ENCODE results near the gene DIS3L.
"Not testable (repeated sequence)": the region's sequence is repeated elsewhere in the genome, so short reads cannot be mapped to it uniquely, and the experiment has no call there.

The DIS3L gene

DNA sequence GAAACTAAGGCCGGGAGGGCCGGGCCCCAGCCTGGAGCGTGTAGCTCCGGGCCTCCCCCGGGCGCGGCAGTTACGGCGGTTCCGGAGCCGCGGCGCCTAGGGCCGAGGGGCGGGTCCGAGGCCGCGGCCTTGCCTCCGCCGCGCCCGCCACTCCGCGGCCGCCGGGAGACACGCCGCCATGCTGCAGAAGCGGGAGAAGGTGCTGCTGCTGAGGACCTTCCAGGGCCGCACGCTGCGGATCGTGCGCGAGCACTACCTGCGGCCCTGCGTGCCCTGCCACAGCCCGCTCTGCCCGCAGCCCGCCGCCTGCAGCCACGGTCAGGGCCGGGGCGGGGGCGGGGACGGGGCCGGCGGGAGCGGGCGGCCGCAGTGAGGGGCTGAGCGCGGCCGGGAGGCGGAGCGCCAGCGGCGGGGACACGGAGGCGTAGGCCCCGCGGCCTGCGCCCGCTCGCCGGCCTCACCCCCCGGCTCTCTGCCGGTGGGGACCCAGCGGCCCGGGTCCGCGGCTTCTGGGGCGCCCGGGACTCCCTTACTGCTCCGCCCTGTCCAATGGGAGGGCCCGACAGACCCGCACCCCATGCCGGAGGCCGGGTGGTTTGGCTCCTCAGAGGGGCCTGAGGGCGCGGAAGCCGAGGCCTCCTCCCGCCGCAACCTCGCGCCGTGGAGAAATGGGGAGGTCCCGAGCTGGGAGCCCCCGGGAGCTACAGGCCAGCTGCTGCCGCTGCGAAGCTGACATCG lies at the start of gene DIS3L:
Gene DIS3L (plus strand): TSS at position 150 of the 738 bp plus-strand sequence. CDS start 29 bp downstream, at position 179.
- peak; percentile 60 for DNase-seq

GRCh38 chr15:66245832-66246231 lies 47.5 kb upstream of the DIS3L start:
- DNase-seq = not testable (repeated sequence)

GRCh38 chr15:66246937-66247336 lies 46.4 kb upstream of the DIS3L start:
- DNase-seq = no peak

DNA sequence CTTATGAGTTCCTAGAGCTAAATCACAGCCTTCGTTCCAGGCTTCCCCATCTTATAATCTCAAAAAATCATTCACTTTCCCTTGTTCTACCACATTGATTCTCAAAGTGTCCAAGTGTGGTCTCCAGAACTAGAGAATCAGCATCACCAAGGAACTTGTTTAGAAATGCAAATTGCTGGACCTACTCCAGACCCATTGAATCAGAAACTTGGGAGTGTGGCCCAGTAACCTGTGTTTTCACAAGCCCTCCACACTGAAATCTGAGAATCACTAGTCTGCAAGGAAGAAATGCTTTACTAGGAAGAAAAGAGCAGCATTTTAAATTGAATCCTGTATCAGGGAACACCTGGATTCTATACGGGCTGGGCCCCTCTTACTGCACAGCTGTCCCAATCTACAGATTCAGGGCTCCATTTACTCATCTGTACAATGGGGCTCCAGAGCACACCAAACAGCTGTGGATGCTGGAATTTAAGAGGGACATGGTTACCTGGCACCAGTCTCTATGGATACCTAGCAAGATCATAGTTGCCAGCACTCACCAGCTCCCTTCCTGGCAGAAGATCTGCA lies 43.7 kb upstream of the DIS3L start:
- no peak for DNase-seq

GRCh38 chr15:66251065-66251789 lies 42.1 kb upstream of the DIS3L start:
- DNase-seq = no peak

DNA sequence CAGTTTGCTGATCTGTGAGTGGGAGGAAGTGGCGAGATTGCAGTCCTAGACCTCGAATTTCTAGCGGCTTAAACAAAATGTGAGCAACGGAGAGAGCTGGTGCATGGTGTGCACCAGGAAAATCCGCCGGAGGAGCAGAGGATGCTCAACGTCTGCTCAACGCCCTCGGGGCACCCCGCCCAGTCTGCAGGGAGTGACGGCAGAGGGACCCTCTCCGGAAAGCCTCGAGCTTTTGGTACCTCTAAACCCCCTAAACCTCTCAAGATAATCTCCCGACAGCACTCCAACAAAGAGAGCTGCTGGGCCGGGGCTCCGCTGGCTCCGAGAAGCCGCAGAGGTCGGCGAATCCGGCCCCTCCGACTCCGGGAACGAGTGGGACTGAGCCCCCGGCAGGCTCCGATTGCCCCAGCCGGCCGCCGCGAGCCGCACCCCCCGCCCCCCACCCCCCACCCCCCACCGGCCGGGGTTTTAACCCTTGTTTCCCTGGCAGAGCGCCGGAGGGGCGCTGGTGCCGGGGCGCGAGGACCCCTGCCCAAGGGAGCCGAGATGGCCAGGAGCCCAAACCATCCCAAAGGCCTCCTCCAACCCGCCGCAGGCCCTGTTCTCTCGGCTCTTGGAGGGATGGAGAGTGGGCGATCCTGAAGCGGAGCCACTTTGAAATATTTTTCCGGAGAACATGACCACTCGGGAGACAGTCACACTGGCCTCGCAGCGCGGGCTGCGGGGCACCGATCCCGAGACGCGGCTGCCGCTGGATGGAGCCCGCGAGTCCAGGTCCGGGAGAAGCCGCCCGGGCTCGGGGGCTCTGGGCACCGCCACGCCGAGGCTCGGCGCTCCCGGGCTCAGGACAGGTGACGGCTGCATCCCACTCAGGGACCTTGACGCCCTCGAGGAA lies 41.3 kb upstream of the DIS3L start:
- DNase-seq = peak; percentile 62

DNA sequence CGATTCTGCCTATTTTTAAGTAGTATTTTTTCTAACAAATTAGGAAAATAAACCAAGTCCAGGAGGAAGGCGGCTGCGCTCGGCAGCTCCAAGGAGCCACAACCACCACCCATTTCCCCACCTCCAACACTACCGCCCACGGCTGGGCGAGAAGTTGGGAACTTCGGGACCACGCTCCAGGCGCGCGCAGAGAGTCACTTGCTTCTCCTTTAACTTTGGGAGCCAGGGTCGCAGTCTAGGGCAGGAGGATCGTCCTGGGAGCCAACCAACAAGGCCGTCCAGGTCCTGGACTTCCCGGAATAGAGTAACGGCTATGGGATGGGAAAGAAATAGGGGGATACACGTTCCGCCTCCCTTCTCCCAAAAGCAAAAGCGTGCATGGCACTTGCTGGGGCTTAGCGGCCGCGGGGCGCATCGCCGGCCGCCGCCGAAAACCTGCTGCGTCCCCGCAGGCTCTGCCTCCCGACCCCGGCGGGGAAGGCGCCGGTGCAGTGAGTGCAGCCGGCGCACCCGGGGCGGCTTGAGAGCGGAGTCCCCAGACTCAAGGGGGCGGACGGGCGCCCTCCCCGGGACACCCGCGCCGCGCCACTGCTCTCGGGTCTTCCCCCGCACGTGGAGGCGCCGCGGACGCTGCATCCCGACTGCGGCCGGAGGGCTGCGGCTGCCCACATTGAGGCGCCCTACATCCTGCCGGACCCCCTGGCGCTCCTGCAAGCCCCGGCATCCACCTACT lies 40.5 kb upstream of the DIS3L start:
- no peak for DNase-seq

DNA sequence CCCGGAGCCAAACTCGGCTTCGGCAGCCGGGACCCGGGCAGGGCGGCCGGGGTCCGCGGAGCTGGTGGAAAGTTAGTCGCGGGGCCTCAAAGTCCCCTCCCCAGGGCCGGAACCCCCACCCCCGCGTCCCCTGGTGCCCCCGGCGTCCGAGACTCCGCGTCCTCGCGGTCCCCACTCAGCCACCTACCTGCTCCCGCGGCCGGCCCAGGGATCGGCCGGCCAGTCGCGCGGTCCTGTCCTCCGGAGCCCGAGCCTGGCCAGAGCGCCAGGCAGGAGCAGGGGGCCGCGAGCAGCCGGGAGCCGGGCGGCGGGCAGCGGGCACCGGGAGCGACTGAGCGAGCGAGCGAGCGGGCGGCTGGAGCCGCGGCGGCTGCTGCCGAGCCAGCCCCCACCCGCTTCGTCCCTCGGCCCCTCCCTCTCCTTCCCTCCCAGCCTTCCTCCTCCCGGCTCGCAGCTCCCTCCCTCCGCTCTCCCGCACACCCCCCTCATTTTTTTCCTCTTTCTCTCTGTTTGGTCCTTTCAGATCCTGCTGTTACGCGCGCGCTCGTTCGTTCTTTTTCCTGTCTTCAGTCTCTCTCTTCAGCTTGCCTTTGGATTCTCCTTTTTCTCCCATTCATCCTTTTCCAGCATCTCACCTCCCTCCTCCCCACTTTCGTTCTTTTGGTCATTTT lies 39.8 kb upstream of the DIS3L start, which contains the start of gene MEGF11:
Gene MEGF11 (minus strand): TSS at position 333 of the 671 bp plus-strand sequence. CDS start 125,347 bp downstream, outside the sequence.
- DNase-seq = peak; percentile 49

- no peak for DNase-seq
These were observed 39.0 kb upstream of the DIS3L start for GRCh38 chr15:66254089-66254950.

GRCh38 chr15:66254951-66255676 lies 38.3 kb upstream of the DIS3L start:
- DNase-seq = no peak

- no peak for DNase-seq
These were observed 36.7 kb upstream of the DIS3L start for GRCh38 chr15:66256692-66257091.

GRCh38 chr15:66261056-66261455 lies 32.3 kb upstream of the DIS3L start:
- no peak for DNase-seq

DNA sequence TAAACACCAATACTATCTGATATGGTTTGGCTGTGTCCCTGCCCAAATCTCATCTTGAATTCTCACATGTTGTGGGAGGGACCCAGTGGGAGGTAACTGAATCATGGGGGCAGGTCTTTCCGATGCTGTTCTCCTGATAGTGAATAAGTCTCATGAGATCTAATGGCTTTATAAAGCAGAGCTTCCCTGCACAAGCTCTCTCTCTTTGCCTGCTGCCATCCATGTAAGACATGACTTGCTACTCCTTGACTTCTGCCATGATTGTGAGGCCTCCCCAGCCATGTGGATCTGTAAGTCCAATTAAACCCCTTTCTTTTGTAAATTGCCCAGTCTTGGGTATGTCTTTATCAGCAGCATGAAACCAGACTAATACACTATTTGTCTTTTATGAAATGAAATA lies 30.5 kb upstream of the DIS3L start:
- not testable (repeated sequence) for DNase-seq

- no peak for DNase-seq
These were observed 28.4 kb upstream of the DIS3L start for GRCh38 chr15:66264859-66265513.

DNA sequence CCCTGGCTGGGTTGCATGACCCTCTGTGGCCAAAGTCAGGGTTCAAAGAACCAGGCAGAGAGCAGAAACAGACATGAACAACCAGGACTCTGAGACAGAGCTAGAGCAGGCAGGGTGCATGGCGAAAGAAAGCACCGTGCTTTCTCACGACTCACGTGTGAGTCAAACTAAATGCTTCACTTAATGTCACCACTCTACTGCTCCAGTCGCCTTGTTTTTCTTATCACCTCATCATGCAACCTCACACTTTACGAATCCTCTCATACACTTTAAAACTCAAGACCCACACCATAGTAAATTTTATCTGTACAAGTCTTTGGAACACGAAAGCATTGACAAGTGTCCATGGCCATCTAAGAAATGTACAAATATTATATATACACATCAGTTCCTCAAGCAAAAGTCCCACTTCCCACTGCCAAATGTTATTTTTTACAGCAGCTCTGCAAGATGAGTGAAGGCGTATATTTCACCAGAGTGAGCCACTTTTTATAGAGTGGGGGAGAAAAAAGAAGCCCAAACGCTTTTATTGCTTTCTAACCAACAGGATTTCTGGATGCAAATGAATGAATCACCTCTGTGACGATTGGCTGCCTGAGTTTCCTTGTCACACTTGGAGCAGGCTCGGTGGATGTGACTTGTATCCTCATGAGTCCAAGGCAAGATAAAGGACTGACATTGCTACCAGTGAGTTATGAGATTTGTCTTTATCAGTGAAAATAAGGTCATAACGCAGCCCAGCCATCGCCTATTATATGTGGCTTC lies 23.9 kb upstream of the DIS3L start:
- DNase-seq = no peak

GRCh38 chr15:66270932-66271331 lies 22.4 kb upstream of the DIS3L start:
- DNase-seq = no peak

DNA sequence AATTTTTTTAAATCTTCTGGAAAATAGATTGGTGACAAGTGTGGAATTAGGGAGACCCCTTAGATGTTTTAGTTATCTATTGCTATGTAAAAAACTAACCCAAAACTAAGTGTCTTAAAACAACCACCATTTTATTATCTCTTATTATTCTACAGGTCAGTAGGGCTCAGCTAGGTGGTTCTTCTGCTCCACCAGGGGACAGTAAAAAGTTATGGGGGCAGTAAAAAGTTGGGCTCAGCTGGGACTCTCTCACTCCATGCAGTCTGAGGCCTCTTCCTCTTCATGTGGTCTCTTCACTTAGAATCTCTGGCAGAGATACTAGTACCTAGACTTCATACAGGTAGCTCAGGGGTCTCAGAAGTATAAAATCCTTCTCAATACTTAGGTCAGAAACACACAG lies 18.0 kb upstream of the DIS3L start:
- DNase-seq = no peak

GRCh38 chr15:66276546-66276945 lies 16.8 kb upstream of the DIS3L start:
- DNase-seq = no peak

Data from NCI-H2171 (cell line).